Endometrial microvascular endothelial cells (primary cell): ENCODE data around the gene PHGDH. TPM values are rescaled to one million over a fixed set of nuclear protein-coding genes. Genes with fewer than 3 reads are reported as not detected.

ENCODE experiments used
- in situ Hi-C: cut with HindIII; loops from 2 replicates; pipeline ENCODE4 v1.10.0; 2017; ENCODE audit warnings: low sequenced_read_pairs, low pct_unique_long_range_greater_than_20kb; ENCODE audit errors: inconsistent ontology term
- total RNA-seq: library from RNA; depleted of rRNA; stranded (reverse); fragments of >200 nt; gene quantifications from one replicate; pipeline ENCODE4 v1.2.3, GENCODE V29; 2015; ENCODE audit errors: inconsistent ontology term

Gene PHGDH
- total RNA-seq, 1 donor from 2014 or later: 15.4 TPM

- in situ Hi-C loops: loop anchor here (10.0 kb wide), 1 partner anchor 50 kb away; no protein-coding TSS in a partner anchor
These were observed 13.0 kb downstream of the PHGDH start for GRCh38 chr1:119724611-119725218.

DNA sequence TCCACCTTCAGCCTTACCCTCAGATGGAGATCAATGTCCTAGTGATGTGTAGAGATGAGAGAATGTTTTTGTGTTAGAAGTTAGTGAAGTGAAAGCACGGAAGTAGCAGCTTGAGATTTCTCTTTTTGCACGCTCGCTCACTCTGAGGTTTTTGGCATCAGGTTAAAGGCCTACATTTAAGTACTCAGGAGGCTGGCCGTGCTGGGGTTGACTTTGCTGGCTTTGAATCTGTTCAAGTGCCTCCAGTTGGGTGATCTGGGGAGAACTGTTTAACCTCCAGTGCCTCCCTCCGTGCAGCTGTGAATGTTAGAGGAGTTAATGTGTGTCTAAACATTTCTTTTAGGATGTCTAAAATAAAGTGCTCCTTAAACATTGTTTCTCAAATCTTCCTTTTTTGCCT lies 13.9 kb downstream of the PHGDH start:
- in situ Hi-C loops: loop anchor here (10.0 kb wide), 1 partner anchor 51 kb away; no protein-coding TSS in a partner anchor

DNA sequence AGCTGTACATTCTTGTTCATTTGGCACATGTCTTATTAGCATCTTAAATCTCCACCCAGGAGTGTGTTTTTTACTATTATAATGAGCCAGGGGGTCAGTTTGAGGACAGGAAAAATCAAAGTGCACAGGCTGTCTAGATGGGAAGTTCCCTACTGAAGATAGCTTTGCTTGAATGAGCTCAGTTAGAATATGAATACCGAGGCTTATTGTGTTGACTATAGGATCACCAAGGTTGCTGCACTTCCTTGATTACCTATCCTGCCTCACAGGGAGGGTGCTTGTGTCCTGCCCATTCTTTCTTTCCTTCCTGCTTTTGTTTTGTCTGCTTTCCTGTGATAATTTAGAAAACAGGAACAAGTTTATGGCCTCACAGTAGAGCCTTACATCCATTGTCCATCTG lies 16.3 kb downstream of the PHGDH start:
- in situ Hi-C loops: loop anchor here (10.0 kb wide), 1 partner anchor 53 kb away; no protein-coding TSS in a partner anchor

- in situ Hi-C loops: loop anchor here (10.0 kb wide), 1 partner anchor 54 kb away; no protein-coding TSS in a partner anchor
These were observed 17.3 kb downstream of the PHGDH start for GRCh38 chr1:119729044-119729443.

DNA sequence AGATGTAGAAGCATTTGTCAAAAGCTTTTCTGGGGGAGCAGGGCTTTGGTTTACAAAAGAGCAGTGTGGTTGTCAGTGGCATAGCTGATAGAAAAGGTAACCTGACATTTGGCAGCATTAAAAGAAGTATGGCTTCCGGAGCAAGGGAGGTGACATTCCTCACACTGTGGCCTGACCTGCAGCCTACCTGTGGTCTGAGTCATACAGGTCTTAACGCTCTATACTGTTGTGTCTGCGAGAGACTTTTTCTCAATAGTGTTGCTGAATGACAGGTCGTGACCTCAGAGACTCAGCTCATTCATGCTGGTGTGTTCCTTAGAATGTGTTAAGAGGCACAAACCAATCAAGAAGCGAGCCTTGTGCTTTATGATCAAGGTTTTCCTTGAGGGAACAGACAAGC lies 19.3 kb downstream of the PHGDH start:
- in situ Hi-C loops: no loop called here

DNA sequence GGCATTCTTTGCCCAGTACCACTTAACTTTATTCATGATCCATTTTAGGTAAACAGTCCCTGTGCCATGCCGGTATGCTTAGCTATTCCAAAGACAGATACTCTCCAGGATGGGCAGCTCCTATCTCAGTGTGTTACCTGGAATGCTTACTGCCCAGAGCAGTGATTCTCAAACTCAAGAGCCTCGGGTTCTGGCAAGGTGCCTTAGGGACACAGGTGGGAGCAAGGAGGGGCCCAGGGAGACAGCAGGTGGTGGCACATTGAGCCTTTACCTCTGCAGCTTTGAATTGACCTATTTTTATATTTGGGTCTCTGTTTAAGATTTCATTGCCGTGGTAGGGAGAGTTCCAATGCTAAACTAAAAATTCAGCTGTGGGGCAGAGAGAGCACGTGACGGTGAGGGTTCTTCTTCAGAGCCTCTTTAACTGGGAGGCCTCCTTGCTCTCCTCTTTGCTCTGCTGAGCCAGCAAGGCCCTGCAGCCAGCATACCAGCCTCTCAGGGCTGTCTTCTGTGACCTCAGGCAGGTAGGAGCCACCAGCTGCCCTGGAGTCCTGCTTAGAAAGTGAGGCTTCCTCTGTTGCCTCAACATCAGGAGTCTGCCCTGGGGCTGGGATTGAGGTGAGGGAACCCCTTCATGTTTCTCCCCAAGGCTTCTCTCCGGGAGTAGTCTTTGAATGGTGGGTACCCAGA lies 20.2 kb downstream of the PHGDH start:
- in situ Hi-C loops: no loop called here

DNA sequence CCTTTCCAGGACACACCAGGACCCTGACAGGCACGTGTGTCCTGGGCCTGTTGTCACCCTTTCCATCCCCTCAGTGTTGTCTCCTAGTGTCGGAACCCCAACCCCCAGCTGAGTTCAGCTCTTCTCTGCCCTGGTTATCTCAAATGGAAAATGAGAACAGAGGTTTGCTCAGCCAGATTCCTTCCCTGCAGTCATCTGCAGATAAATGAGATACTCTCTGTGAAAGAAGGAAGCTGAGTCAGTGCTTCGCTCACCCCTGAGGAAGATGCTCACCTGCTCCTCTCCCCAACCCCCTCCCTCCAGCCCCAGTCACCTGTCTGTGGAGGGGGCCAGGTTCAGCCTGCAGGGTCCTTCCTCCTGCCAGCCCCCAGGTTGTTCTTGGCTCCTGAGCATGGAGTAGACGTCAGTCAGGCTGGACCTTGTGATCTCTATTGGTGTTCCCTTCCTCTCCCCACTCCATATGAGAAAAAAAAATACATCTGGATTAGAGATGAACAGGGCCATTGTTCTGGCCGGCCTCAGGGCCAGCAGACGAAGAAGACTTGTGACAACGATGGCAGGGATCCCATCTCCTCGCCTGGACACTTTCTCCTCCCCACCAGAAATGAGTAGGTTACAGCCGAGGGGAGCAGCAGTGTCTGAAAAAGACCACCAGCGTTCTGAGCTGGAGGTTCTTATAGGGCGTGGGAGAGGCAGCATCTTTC lies 20.9 kb downstream of the PHGDH start:
- in situ Hi-C loops: no loop called here

- in situ Hi-C loops: no loop called here
These were observed 22.0 kb downstream of the PHGDH start for GRCh38 chr1:119733754-119734153.

DNA sequence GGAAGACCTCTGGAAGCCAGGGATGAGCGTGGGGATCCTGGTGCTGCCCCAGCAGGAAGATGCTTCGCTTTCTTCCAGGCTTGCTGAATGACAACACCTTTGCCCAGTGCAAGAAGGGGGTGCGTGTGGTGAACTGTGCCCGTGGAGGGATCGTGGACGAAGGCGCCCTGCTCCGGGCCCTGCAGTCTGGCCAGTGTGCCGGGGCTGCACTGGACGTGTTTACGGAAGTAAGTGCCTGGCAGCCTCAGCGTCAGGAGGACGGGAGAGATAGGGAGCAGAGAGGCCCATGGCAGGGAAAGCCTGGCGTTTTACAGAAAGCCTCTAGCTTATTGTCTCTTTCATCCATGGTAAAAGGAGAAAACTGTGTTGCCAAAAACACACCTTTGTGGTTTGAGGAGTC lies 23.5 kb downstream of the PHGDH start:
- in situ Hi-C loops: no loop called here

GRCh38 chr1:119736649-119737039 lies 24.9 kb downstream of the PHGDH start:
- in situ Hi-C loops: no loop called here

- in situ Hi-C loops: no loop called here
These were observed 25.4 kb downstream of the PHGDH start for GRCh38 chr1:119737040-119737682.

DNA sequence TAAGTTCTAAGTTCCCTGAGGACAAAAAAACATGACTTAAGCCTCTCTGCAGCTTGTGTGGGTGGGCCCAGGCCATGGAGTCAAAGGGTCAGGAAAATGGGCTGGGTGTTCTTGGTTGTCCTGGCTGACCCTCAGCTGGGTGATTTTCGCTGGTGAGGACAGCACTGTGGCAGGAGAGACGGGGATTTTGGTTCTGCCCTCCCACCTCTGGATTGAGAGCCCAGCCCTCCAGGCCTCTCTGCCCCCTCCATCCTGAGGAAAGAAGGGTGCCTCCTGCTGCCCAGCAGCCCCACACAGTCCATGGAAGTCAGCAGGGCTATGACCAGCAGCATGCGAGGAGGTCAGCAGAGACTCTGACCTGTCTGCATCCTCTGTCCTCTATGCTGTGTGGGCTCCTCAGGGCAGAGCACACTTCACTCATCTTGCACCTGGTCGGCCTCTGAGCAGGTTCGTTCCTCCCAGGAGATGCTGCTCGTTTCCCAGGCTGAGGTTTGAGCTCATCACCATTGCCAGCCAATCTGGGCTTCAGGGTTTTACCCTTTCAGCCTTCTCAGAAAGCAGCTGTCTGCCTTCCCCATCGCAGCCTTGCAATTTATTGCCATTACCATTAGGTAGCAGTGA lies 26.5 kb downstream of the PHGDH start:
- in situ Hi-C loops: no loop called here

DNA sequence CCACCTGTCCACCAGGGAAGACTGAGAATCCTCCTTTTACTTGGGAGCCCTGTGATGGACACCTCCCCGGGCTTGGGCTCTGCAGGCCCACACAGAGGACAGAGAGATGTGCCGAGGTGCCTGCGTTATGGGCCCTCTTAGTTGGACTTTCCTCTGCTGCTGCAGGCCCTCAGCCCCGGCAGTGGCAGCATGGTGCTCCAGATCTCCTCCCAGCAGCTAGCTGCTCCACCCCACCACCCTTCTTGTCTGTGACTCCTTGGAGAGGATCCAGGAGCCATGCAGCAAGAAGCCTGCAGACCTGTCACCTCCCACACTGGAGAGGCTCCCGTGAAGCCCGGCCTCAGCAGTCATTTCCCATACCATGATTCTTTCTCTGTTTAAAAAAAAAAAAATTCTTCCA lies 27.4 kb downstream of the PHGDH start:
- in situ Hi-C loops: no loop called here

DNA sequence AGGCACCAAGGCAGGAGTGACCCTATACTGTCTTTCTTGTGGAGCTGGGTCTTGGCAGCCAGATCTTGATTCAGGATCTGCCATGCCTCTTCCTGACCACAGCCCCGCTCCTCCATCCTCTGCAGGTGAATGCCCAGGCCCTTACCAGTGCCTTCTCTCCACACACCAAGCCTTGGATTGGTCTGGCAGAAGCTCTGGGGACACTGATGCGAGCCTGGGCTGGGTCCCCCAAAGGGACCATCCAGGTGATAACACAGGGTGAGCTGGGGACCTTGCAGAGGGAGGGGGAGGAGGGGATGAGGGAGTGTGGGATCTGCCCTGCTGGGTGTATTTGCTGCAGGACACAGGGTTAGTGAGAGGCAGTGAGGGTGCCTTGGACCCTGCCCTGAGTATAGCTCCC lies 28.5 kb downstream of the PHGDH start:
- in situ Hi-C loops: no loop called here

DNA sequence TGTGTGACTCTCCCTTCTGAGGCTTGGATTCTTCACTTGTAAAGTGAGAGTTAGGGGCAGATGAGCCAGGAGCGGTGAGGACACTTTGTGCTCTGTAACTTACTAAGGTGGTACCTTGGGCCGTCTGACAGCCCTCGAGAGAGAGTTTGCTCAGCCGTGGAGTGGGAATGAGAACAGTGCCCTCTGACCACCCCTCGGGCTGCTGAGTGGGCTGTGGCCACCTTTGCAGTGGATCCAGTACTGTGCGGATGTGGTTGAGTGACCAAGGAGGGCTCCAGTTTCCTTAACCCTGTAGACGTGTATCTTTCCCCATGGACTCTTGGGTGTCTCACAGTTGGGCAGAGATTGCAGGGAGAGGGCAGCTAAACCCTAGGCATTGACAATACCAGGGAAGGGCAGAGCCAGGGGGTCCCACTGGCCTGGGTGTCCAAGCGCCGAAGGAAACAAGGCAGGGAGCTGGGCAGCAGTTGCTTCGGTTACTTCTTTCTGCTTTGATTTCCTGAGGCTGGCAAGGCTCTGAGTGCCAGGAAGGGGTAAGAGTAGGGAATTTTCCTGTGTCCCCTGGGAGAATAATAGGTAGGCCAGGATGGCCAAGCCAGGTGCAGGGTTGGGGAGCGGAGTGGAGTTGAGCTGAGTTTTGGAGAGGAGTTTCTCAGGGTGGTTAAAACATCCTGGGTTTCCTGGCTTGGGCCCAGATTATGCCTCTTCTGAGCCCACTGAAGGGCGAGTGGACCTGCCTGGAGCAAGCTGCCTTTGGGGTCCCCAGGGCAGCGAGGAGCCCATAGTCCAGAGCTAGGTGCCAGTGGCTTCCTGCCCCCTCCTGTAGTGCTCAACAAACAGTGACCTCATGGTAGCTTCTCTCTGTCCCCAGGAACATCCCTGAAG lies 29.4 kb downstream of the PHGDH start:
- in situ Hi-C loops: no loop called here

- in situ Hi-C loops: no loop called here
These were observed 30.5 kb downstream of the PHGDH start for GRCh38 chr1:119742202-119742601.

DNA sequence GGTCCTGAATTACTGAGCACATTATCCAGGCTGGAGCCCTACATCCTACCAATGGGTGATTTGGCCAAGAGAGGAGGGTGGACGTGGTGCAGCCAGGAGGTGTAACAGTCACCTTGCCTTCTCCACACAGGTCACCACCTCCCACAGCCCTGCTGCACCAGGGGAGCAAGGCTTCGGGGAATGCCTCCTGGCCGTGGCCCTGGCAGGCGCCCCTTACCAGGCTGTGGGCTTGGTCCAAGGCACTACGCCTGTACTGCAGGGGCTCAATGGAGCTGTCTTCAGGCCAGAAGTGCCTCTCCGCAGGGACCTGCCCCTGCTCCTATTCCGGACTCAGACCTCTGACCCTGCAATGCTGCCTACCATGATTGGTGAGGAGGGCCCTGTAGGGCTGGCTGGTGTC lies 30.9 kb downstream of the PHGDH start:
- in situ Hi-C loops: no loop called here

DNA sequence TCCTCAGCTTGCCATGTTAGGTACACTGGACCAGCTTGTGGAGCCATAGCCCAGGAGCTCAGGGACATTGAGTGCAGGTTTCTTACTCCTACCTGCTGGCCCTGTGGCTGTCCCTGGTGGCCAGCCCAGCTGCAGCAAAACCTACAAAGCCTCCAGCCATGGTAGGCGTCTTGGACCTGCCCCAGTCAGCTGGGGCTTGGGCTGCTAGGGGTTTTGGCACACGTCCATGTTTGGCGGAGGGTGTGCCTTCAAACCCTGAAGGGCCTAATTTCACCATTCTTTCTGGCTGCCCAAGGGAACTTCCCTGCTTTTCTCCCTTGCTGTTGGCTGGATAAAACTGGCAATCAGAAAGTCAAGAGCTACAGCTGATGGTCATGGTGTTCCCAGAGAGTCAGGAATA lies 31.6 kb downstream of the PHGDH start:
- in situ Hi-C loops: no loop called here
